ENCODE results near the gene SPATA2L.
A peak's percentile ranks its signal among the peaks of the same experiment; 100 is the strongest.
"Not testable (repeated sequence)": the region's sequence is repeated elsewhere in the genome, so short reads cannot be mapped to it uniquely, and the experiment has no call there.

Gene SPATA2L

DNA sequence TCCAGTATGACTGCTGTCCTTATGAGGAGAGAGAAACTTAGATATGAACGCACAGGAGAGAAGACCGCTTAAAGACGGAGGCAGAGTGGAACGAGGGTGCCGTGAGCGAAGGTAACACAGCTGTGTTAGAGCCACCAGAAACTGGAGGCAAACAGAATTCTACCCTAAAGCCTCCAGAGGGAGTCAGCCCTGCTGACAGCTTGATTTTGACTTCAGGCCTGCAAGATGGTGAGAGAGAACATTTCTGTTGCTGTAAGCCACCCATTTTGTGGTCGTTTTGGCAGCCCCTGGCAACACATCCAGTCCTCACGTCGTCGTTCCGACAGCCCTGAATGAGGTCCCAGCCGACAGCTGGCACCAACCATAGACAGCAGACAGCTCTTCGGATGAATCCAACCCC lies 2.8 kb upstream of the SPATA2L start:
- ChIA-PET POLR2A (interaction anchor here (0.7 kb wide), 1 partner anchor 194 kb away, joined by 3 read pairs; no protein-coding TSS in a partner anchor), CTCF (interaction anchor here (0.8 to 7.4 kb wide), 6 partner anchors 9 to 156 kb away, joined by 3 to 115 read pairs (median 5); partner anchors contain the start of gene CDK10)
- TF ChIP-seq, protein P1, sequence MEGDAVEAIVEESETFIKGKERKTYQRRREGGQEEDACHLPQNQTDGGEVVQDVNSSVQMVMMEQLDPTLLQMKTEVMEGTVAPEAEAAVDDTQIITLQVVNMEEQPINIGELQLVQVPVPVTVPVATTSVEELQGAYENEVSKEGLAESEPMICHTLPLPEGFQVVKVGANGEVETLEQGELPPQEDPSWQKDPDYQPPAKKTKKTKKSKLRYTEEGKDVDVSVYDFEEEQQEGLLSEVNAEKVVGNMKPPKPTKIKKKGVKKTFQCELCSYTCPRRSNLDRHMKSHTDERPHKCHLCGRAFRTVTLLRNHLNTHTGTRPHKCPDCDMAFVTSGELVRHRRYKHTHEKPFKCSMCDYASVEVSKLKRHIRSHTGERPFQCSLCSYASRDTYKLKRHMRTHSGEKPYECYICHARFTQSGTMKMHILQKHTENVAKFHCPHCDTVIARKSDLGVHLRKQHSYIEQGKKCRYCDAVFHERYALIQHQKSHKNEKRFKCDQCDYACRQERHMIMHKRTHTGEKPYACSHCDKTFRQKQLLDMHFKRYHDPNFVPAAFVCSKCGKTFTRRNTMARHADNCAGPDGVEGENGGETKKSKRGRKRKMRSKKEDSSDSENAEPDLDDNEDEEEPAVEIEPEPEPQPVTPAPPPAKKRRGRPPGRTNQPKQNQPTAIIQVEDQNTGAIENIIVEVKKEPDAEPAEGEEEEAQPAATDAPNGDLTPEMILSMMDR (IDR thresholded peaks at IDR 0.05; ENCODE audit: control extremely low read depth, extremely low read depth, low read depth, missing control alignments): no peak
- no peak for DNase-seq (ENCODE audit: extremely low spot score)

DNA sequence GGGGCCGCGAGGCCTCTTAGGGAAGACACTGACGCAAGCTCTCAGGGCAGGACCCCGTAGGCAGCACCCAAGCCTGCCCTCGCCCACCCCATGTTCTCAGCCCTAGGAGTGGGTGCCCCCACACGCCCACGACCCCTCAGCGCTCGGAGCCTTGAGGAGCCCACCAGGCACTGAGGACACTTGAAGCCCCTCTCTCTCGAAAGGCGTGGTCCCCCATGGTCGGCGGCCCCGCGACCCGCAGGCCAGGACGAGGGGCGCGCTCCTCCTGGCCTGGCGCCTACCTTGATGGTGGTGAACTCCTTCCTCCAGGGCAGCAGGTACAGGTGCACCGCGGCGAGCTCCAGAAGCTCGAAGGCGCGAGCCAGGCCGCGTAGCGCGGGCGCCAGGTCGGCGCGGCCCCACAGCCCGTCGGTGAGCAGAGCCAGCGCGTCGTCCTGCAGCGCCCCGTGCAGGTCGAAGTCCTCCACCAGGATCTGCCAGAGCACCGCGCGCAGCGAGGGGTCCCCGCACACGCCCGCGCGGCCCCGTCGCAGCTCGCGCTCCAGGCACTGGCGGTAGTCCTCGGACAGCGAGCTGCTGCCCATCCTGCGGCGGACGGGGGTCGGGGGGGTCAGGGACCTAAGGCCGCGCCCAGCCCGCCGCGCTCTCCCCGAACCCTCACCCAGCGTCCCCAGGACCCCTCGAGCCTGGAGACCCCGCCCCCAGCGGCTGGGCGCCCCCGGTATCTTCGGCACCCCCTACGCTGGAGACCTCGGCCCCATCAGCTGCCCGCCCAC lies 668 bp downstream of the SPATA2L start:
- TF ChIP-seq, protein P1 (IDR thresholded peaks at IDR 0.05; ENCODE audit: control extremely low read depth, extremely low read depth, low read depth, missing control alignments): peak; percentile 49
- ChIA-PET POLR2A (interaction anchor here (1.3 to 1.5 kb wide), 2 partner anchors 12 to 14 kb away, joined by 3 to 5 read pairs; partner anchors contain the start of gene CDK10), CTCF (interaction anchor here (0.7 to 5.0 kb wide), 31 partner anchors 9 to 210 kb away, joined by 3 to 68 read pairs (median 4); partner anchors contain the start of genes CDK10, CHMP1A, FANCA and SPATA33)
- DNase-seq (ENCODE audit: extremely low spot score): peak; percentile 65

DNA sequence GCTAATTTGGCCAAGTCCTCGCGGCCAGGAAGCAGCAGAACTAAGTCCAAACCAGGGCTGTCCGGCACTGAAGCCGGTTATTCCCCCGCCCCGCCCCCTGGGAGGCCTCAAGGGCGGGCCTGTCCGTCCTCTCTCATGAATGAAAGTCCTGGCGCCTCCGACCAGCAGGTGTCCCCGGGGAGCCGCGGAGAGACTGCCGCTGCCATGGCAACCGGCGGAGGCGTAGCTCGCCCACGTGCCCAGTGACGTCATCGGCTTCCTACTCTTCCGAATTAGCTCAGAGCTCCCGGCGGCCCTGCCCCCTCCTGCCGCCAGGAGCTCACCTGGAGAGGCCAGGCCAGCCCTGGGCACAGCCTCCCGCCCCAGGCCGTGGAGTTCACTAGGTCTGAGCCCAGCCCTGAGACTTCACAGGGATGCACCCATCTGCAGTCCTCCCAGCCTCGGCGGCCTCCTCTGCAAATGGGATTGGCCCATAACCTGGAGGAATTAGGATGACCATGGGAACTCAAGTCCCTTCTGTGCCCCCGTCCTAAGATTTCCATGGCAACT lies 1.3 kb downstream of the SPATA2L start:
- peak; percentile 96 for DNase-seq (ENCODE audit: extremely low spot score)
- ChIA-PET POLR2A (interaction anchor here (1.3 to 1.5 kb wide), 2 partner anchors 11 to 13 kb away, joined by 3 to 5 read pairs; partner anchors contain the start of gene CDK10), CTCF (interaction anchor here (0.7 to 5.0 kb wide), 33 partner anchors 9 to 210 kb away, joined by 3 to 68 read pairs (median 4); partner anchors contain the start of genes CDK10, CHMP1A, FANCA and SPATA33)
- TF ChIP-seq, protein P1 (IDR thresholded peaks at IDR 0.05; ENCODE audit: control extremely low read depth, extremely low read depth, low read depth, missing control alignments): peak; percentile 73

DNA sequence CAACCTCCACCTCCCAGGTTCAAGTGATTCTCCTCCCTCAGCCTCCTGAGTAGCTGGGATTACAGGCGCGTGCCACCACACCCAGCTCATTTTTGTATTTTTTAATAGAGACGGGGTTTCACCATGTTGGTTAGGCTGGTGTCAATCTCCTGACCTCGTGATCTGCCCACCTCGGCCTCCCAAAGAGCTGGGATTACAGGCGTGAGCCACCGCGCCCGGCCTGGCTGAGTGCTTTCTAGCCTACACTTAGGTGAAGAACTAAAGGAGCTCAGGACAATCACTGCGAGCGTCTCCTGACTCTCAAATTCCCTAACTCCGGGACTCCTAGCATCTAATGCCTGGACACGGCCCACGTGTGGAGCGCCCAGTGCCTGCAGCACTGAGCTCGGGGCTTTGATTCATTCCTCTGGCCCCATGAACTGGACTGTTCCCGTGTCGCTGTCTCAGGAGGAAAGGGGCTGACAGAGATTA lies 1.8 kb downstream of the SPATA2L start:
- not testable (repeated sequence) for DNase-seq (ENCODE audit: extremely low spot score)
- ChIA-PET CTCF (interaction anchor here (0.7 to 5.0 kb wide), 25 partner anchors 10 to 211 kb away, joined by 3 to 68 read pairs (median 6); partner anchors contain the start of genes CDK10, FANCA and VPS9D1), POLR2A (interaction anchor here (1.3 kb wide), 1 partner anchor 11 kb away, joined by 5 read pairs; no protein-coding TSS in a partner anchor)

DNA sequence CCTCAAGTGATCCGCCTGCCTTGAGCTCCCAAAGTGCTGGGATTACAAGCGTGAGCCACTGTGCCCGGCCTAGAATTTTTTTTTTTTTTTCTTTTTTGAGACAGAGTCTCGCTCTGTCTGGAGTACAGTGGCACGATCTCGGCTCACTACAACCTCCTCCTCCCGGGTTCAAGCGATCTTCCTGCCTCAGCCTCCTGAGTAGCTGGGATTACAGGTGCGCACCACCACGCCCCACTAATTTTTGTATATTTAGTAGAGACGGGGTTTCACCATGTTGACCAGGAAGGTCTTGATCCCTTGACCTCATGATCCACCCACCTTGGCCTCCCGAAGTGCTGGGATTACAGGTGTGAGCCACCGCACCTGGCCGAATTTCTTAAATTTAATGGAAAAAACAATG lies 2.8 kb downstream of the SPATA2L start:
- POLR2A ChIA-PET; DNase-seq (ENCODE audit: extremely low spot score): not testable (repeated sequence)
- CTCF ChIA-PET: interaction anchor here (1.1 to 5.0 kb wide), 8 partner anchors 8 to 164 kb away, joined by 3 to 68 read pairs (median 17); partner anchors contain the start of gene CDK10

DNA sequence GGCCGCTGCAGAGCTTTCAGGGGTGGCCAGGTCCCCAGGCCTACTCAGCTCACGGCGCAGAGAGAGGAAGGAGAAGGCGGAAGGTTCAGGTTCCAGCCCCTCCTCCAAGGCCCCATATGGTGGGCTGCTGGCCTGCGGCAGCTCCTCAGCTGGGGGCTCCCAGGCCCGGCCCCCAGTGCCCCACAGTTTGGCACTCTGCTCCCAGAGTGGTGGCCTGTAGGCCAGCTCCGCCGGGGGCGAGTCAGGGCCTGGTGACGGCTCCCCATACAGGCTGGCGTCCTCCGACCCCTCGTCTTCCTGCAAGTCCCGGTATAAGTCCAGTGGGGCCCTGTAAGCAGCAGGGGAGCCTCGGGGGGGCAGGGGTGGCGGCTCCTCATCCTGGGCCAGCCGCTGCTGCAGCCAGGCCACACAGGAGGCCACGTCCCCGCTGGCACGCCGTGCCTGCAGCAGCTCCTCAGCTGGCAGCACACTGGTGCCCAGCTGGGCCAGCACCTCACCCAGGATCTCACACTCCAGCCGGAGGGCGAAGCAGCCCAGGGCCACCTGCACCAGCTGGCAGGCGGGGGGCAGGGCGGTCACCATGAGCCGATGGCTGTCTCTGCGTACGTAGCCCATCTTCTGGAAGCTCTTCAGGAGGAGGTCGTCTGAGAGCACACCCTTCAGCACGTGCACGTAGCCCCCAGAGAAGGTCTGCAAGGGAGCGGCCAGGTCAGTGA lies 3.7 kb downstream of the SPATA2L start:
- ChIA-PET CTCF (interaction anchor here (1.1 to 5.0 kb wide), 5 partner anchors 9 to 165 kb away, joined by 3 to 68 read pairs (median 16); partner anchors contain the start of gene CDK10), POLR2A (no interaction called here)
- no peak for DNase-seq (ENCODE audit: extremely low spot score)
- TF ChIP-seq, protein P1 (IDR thresholded peaks at IDR 0.05; ENCODE audit: control extremely low read depth, extremely low read depth, low read depth, missing control alignments): no peak

DNA sequence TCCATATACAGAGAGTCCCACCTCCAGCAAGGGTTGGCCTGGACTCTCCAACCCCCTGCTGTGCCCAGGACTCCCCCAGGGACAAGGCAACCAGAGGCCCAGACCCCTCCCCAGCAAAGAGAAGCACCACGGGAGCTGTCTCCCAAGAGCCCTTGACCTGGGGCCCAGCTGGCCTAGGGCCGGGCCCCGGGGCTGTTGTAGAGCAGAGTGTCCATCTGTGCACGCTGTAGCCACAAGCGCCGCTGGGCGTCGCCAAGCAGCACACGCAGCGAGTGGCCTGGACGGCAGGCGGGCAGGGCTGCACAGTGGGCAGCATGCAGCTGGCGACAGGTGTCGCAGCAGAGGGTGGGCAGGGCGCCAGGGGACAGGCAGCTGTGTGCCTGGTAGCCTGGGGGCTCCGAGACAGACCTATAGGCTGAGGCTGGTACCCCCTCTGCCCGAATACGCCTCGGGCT lies 4.3 kb downstream of the SPATA2L start:
- no peak for DNase-seq (ENCODE audit: extremely low spot score)
- POLR2A ChIA-PET: no interaction called here
- TF ChIP-seq, protein P1 (IDR thresholded peaks at IDR 0.05; ENCODE audit: control extremely low read depth, extremely low read depth, low read depth, missing control alignments): no peak
- CTCF ChIA-PET: interaction anchor here (1.5 to 5.0 kb wide), 5 partner anchors 9 to 166 kb away, joined by 3 to 68 read pairs (median 16); partner anchors contain the start of gene CDK10
